Urinary bladder (tissue), 4 donors: ENCODE measurements around the gene LETM1. TPM values are rescaled to one million over a fixed set of nuclear protein-coding genes. Genes with fewer than 3 reads are reported as not detected.

Experiments used
- DNase-seq: peaks from one replicate; pipeline ENCODE4 v3.0.0-alpha.2; 2015; ENCODE audit errors: extremely low spot score
- H3K27ac ChIP-seq: one replicate; pipeline ENCODE4 v1.5.1; 2013; ENCODE audit warnings: low read depth, mild to moderate bottlenecking, moderate library complexity
- H3K36me3 ChIP-seq: one replicate; pipeline ENCODE4 v1.6.1; 2013; ENCODE audit warnings: mild to moderate bottlenecking, moderate library complexity; ENCODE audit not compliant: insufficient read depth
- H3K4me1 ChIP-seq: one replicate; pipeline ENCODE4 v1.6.1; 2013; ENCODE audit warnings: mild to moderate bottlenecking, moderate library complexity; ENCODE audit not compliant: insufficient read depth
- H3K4me3 ChIP-seq: one replicate; pipeline ENCODE4 v1.5.1; 2013; ENCODE audit warnings: low read depth, low read length
- WGBS: extraction: QIAGEN DNeasy Blood & Tissue Kit; methylation state at CpG from one replicate; pipeline ENCODE4 v1.1.7; 2013; 5-methylcytosine and 5-hydroxymethylcytosine counted together
- polyA plus RNA-seq: library from polyadenylated mRNA; stranded (reverse); fragments of 200-250 nt; gene quantifications from one replicate; pipeline ENCODE4 v1.2.3, GENCODE V29; 2013
- total RNA-seq: library from RNA; depleted of rRNA; stranded (reverse); fragments of >200 nt; gene quantifications from one replicate; pipeline ENCODE4 v1.2.3, GENCODE V29; 2014
- donor health status: healthy with polysubstance abuse.
- donor health status: healthy.

Gene LETM1
- total and polyA plus RNA-seq, 2 donors = 15.6 to 19.0 TPM

DNA sequence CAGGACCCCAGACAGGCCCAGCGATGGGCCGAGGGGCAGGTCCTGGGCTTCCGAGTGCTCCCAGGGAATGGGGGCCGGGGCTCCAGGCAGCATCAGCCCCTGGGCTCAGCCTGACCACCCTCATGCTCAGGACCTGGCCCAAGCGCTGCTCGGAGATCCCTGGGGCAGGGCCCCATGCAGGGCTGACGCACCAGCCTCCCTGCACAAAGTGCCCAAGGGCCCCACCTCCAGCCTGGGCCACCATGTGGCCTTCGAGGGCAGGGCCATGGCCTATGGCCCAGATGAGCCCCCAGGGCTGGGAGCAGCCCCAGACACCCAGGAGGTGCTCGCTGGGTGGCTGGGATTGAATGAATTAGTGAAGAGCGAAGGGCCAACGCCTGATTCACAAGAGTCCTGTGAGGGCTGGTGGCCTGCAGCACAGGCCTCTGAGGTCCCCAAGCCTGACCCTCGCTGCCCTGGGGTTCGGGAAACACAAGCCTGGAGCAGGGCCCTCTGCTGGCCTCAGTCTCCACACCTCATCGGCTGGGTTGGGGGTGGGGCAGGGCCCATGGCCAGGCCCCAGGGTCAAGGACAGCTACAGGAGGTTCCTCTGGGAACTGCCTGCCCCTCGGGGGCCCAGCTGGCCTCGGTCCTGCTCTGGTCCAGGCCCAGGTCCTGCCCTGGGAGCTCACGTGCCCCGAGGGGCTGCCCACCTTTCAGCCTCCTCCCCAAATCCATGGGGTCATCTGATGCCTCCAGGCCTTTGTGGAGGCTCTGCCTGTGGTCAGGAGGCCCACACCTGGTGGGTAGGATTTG lies 76.2 kb downstream of the LETM1 start:
- H3K4me1 ChIP-seq = no peaks in the 10 kb centered on the region
- WGBS = 83% methylated on average over 18 of the region's 18 CpGs
- no peak overlapping the region for H3K27ac ChIP-seq
- no peak for DNase-seq
- H3K4me3 ChIP-seq = no peak overlapping the region
- H3K36me3 ChIP-seq = no peaks in the 10 kb centered on the region

DNA sequence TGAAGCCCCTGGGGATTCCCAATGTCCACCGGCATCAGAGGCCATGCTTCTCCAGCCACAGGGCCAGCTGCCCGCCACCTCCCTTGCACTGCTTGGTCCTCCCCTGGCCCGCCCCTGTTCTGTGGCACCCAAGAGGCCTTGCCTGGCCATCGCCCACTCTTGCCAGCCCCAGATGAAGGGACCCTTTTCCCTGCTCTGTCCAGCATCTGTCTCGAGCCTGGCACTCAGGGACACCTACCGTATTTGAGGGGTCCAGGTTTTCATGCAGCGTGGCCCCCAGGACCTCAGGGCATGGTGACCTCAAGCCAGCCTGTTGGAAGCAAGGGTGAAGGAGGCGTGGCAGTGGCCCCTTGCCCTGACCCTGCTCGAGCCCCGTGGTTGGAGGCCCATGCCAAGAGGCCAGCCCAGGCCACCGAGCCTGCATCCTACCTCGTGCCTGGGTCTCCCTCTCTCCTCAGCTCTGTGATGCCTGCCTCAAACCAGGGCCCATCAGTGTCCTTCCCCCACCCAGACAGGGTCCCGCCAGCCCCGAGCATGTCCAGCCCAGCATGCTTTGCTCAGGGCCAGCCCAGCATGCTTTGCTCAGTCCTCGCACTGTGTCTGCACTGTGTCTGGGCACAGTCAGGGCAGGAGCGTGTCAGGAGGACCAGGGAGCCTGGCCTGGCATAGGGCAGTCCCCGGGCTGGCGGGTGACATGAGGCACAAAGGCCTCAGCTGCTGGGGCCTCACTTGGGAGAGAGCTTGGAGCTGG lies 77.1 kb downstream of the LETM1 start:
- 88% methylated on average over 18 of the region's 18 CpGs for WGBS

DNA sequence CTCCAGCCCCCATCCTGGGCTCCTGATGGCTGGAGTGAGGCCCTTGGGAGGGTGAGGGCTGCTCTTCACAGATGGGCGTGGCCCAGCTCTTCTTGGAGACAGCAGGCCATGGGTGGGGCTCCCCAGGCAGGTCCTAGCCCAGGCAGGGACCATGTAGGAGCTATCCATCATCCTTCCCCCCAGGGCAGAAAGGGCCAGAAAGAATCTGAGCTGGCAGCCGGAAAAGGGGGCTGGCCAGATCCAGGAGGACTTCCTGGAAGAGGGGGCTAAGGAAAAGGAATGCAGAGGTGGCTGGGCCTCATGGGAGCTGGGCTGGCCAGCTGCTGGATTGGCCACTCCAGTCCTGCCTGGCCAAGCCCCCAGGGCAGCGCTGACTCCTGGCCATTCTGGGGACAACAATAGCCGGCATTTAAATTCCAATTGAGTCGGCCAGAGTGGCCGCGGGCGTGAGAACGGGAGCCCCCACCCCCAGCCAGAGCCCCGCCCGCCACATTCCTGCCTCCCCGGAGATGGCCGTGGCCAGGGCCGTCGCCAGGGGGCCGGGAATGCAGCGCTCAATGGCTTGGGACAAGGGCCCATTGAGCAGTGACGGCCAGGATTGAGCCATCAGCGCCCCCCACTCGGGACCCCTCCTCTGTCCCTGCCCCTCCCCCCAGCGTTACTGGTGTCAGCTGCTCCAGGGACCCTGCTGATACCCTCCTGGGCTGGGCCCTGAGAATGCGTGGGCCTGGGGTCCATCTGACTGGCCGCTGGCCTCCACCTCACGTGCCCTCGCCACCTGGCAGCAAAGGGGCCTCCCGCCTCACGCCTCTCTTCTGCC lies 77.9 kb downstream of the LETM1 start:
- H3K4me3 ChIP-seq = no peak overlapping the region
- no peaks in the 10 kb centered on the region for H3K36me3 ChIP-seq
- no peaks in the 10 kb centered on the region for H3K4me1 ChIP-seq
- H3K27ac ChIP-seq = no peak overlapping the region
- DNase-seq = no peak
- 40% methylated on average over 27 of the region's 27 CpGs for WGBS

More for the DNA sequence above, 77.1 kb downstream of the LETM1 start:
- Histone ChIP-seq H3K4me3 (no peak overlapping the region), H3K36me3 (no peaks in the 10 kb centered on the region), H3K4me1 (no peaks in the 10 kb centered on the region), H3K27ac (no peak overlapping the region)
- no peak for DNase-seq

DNA sequence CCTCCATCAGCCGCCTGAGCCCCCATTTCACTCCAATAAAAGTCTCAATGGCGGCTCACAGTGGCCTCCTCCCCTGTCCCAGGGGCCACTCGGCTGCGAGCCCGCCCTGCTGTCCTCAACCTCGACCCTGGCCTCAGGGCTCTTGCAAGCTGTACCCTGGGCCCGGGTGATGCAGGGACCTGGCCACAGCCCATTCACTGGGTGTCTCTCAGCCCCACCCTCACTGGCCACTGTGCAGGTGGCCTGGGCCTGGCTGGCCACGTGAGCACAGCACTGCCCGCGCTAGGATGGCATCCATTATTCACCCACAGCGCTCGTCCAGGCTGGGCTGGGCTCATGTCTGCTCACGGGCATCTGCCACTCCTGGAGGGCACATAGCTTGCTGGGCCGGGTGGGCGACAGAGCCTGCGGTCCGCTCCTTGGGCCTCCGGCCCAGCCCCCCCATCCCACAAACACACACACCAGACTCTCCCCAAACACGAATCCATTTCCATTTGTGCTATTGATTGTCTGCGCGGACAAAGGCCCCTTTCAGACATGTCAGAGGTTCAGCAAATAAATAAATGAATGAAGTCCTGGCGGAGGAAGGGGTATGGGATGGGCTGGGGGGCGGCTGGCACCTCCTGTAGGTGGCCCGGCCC lies 79.3 kb downstream of the LETM1 start:
- H3K36me3 ChIP-seq = no peaks in the 10 kb centered on the region
- no peak overlapping the region for H3K4me3 ChIP-seq
- H3K4me1 ChIP-seq = no peaks in the 10 kb centered on the region
- H3K27ac ChIP-seq = no peak overlapping the region
- no peak for DNase-seq
- WGBS = 92% methylated on average over 24 of the region's 24 CpGs

DNA sequence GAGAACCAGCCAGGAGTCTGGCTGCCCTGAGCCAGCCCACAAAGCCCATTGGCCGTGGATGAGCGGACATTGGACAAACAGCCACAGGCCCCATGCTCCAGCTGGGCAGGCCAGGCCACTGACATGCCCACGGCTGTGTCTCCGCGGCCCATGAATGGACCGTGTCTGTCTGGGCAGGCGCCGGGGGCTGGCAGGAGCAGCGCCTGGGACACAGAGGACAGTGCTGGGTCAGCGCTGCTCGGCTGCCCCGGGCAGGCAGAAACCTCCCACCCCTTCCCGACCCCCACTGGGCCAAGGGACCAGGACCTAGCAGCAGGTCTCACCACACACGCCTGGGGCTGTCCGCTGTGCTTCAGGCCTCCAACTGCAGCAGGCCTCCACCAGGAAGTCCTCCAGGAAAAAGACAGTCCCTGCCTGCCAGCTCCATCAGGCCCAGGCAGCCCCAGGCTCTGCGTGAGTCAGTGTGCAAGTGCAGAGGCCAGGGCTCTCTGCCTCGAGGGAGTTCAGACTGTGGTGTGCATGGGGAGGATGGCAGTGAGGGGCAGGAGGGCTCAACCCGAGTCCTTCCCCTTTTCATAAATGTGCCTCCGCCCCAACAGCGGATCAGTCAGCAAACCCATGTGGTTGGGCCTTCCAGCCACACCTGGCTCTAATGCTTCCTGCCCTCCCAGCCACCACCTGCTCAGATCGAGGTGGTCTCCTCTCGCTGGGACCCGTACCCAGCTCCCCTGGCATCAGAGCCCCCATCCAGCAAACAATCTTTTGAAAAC lies 80.0 kb downstream of the LETM1 start:
- Histone ChIP-seq H3K27ac (no peak overlapping the region), H3K36me3 (no peaks in the 10 kb centered on the region), H3K4me3 (no peak overlapping the region), H3K4me1 (no peaks in the 10 kb centered on the region)
- WGBS = 77% methylated on average over 23 of the region's 23 CpGs
- DNase-seq = no peak

- Histone ChIP-seq H3K27ac (no peak overlapping the region), H3K36me3 (no peaks in the 10 kb centered on the region), H3K4me3 (no peak overlapping the region), H3K4me1 (no peaks in the 10 kb centered on the region)
- WGBS = 86% methylated on average over 10 of the region's 10 CpGs
- no peak for DNase-seq
Measured at GRCh38 chr4:1773754-1774153, 82.2 kb downstream of the LETM1 start.

GRCh38 chr4:1772853-1773538 lies 83.0 kb downstream of the LETM1 start:
- Histone ChIP-seq H3K4me3 (no peak overlapping the region), H3K4me1 (no peaks in the 10 kb centered on the region), H3K27ac (peak overlapping the region; percentile 48), H3K36me3 (no peaks in the 10 kb centered on the region)
- 80% methylated on average over 30 of the region's 30 CpGs for WGBS
- no peak for DNase-seq

- 44% methylated on average over 27 of the region's 28 CpGs for WGBS
- no peak for DNase-seq
- H3K4me1 ChIP-seq = no peaks in the 10 kb centered on the region
- H3K27ac ChIP-seq = no peak overlapping the region
- no peaks in the 10 kb centered on the region for H3K36me3 ChIP-seq
- no peak overlapping the region for H3K4me3 ChIP-seq
Measured at GRCh38 chr4:1771555-1772305, 84.2 kb downstream of the LETM1 start.

DNA sequence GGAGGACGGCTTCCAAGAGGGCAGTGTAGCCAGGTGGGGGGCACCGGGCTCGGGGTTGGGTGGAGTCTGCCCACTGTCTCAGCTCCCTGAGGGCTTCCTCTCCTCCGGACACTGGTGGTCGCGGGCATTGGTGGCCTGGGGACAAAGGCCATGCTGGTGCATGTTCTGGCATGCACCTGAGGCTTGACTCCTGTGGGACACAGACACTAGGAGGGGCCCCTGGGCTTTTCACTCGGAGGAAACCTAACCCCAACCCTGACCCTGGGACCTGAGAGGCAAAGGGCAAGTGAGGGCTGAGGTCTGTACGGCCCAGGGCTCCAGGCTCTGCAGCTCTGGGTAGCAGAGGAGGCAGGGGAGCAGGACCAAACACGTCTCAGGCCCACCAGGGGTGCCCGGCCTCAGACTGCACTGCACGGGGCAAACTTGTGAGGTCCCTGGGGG lies 85.1 kb downstream of the LETM1 start:
- no peak for DNase-seq
- no peak overlapping the region for H3K4me3 ChIP-seq
- H3K27ac ChIP-seq = no peak overlapping the region
- WGBS = 88% methylated on average over 11 of the region's 11 CpGs
- H3K36me3 ChIP-seq = no peaks in the 10 kb centered on the region
- peaks cover 2% of the 10 kb centered on the region for H3K4me1 ChIP-seq

- Histone ChIP-seq H3K27ac (peak overlapping the region; percentile 86), H3K4me1 (peaks cover 2% of the 10 kb centered on the region), H3K36me3 (no peaks in the 10 kb centered on the region), H3K4me3 (no peak overlapping the region)
- WGBS = 59% methylated on average over 33 of the region's 33 CpGs
- no peak for DNase-seq
Measured at GRCh38 chr4:1770245-1770644, 85.7 kb downstream of the LETM1 start.

- 84% methylated on average over 6 of the region's 6 CpGs for WGBS
- H3K4me1 ChIP-seq = peaks cover 2% of the 10 kb centered on the region
Measured at GRCh38 chr4:1769692-1770091, 86.3 kb downstream of the LETM1 start.

More at GRCh38 chr4:1769692-1770091, 86.3 kb downstream of the LETM1 start:
- no peaks in the 10 kb centered on the region for H3K36me3 ChIP-seq
- peak overlapping the region; percentile 86 for H3K27ac ChIP-seq
- H3K4me3 ChIP-seq = no peak overlapping the region
- no peak for DNase-seq
